Measurements from ENCODE around the gene GJB1. TPM values are rescaled to one million over a fixed set of nuclear protein-coding genes. Genes with fewer than 3 reads are reported as not detected.
"Not testable (repeated sequence)": the region's sequence is repeated elsewhere in the genome, so short reads cannot be mapped to it uniquely, and the experiment has no call there.

The GJB1 gene
- total RNA-seq, 3 donors from 2014 or later: 24.2 to 78.9 (median 58.2) TPM

DNA sequence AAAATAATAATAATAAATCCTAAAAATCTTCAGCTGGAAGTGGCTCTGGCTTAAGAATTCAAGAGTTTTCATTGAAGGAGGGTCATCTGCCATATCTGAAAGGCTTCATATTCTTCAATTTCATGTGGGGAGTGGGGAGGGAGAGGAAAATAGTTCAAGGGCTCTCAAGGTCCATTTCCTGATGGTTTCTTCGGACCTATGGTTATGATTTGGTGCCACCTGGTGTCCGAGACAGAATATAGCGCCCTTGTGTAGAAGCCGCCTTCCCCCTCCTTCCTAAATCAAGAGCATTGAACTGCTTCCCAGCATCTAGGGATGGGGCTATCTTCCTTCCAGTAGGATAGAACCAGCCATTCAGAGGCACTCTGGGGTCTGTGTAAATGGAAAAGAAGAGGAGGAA is 44.1 kb upstream of the GJB1 start:
- H3K4me3 ChIP-seq: no peak overlapping the region
- H3K9me3 ChIP-seq: no peaks in the 10 kb centered on the region
- H3K4me1 ChIP-seq (ENCODE audit: low read depth): no peaks in the 10 kb centered on the region
- ATAC-seq (peak; percentile 63), DNase-seq (peak in 2 of 3 donors; percentile 34 to 68)
- intact Hi-C loops (cut with DNase I, micrococcal nuclease): no loop called here
- TF ChIP-seq, protein P1, sequence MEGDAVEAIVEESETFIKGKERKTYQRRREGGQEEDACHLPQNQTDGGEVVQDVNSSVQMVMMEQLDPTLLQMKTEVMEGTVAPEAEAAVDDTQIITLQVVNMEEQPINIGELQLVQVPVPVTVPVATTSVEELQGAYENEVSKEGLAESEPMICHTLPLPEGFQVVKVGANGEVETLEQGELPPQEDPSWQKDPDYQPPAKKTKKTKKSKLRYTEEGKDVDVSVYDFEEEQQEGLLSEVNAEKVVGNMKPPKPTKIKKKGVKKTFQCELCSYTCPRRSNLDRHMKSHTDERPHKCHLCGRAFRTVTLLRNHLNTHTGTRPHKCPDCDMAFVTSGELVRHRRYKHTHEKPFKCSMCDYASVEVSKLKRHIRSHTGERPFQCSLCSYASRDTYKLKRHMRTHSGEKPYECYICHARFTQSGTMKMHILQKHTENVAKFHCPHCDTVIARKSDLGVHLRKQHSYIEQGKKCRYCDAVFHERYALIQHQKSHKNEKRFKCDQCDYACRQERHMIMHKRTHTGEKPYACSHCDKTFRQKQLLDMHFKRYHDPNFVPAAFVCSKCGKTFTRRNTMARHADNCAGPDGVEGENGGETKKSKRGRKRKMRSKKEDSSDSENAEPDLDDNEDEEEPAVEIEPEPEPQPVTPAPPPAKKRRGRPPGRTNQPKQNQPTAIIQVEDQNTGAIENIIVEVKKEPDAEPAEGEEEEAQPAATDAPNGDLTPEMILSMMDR (IDR thresholded peaks at IDR 0.05): no peak
- H3K36me3 ChIP-seq (ENCODE audit: low read depth): no peaks in the 10 kb centered on the region

DNA sequence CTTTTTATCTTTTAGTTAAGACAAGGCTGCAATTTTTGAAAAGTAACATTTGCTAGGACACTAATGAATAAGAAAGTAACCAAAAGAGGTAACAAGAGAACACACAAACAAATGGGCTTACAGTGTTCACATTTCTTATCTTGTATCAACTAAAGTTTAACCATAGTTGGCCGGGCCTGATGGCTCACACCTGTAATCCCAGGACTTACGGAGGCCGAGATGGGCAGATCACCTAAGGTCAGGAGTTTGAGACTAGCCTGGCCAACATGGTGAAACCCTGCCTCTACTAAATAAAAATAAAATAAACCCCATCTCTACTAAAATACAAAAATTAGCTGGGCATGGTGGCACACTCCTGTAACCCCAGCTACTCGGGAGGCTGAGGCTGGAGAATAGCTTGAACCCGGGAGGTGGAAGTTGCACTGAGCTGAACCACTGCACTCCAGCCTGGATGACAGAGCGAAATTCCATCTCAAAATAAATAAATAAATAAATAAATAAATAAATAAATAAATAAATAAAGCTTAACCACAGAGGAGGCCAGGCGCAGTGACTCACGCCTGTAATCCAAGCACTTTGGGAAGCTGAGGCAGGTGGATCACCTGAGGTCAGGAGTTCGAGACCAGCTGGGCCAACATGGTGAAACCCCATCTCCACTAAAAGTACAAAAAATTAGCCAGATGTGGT is 42.3 kb upstream of the GJB1 start:
- H3K4me1 ChIP-seq (ENCODE audit: low read depth); intact Hi-C loops (cut with DNase I, micrococcal nuclease); H3K36me3 ChIP-seq (ENCODE audit: low read depth); DNase-seq; H3K9me3 ChIP-seq; ATAC-seq; H3K4me3 ChIP-seq: not testable (repeated sequence)

DNA sequence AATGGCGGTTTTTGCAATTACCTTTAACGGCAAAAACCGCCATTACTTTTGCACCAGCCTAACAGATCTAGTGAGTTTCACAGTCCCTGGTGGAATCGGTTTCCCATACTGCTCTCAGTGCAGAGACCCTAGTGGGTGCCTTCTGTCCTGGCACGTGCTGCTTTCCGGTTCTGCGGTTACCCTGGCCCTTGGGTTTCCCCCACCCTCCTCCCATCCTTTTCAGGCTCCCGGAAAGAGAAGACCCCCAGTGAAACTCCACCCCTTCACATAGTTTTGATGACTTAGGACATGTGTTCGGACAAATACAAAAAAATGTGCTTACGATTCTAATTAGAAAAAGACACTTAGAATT is 41.5 kb upstream of the GJB1 start:
- Histone ChIP-seq H3K4me3 (no peak overlapping the region), H3K9me3 (no peaks in the 10 kb centered on the region), H3K36me3 (ENCODE audit: low read depth) (no peaks in the 10 kb centered on the region), H3K4me1 (ENCODE audit: low read depth) (no peaks in the 10 kb centered on the region)
- TF ChIP-seq, protein P1 (IDR thresholded peaks at IDR 0.05): no peak
- intact Hi-C loops (cut with DNase I, micrococcal nuclease): no loop called here
- DNase-seq: peak in 2 of 3 donors; percentile 32 to 33
- peak; percentile 17 for ATAC-seq

DNA sequence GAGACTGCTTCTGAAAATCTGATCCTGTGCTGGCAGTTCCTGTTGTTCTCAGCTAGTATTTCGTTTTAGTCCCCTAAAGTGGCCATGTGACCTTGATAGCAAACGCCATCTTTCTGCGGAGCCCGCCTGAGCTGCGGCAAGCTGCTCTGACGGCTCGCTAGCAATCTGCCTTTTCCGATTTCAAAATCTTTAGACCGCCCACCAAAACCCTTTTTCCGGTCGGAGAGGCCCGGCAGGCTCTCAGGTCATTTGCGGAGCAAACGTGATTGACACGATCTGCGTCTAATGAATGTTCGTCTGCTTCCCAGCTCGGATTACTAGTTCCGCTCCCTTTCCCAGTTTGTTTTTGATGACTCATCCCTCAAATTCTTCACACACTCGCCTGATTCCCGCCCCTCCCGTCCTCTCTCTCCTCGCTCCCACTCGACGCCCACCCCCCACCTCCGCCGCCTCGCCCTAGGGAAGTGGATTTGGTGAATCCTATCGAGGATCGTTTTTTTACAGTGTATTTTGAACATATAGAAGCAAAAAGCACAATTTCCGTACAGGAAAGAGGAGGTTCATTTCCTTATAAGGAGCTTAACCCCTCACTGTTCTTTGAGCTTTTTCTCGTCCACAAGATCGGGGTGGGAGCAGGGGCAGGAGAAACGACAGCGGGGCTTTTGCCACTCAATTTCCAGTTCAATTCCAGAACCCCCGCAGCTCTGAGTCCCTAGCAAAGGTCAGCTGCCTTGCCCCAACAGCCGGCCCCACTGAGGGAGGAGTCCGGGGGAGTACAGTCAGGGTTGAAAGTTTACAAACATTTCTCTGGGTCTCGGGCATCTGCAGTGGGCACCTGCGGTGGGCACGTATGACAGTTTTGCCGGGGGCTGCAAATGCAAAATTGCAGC is 40.9 kb upstream of the GJB1 start:
- peak; percentile 96 for ATAC-seq
- H3K9me3 ChIP-seq: no peaks in the 10 kb centered on the region
- TF ChIP-seq, protein P1 (IDR thresholded peaks at IDR 0.05): no peak
- intact Hi-C loops (cut with DNase I, micrococcal nuclease): no loop called here
- no peak overlapping the region for H3K4me3 ChIP-seq
- DNase-seq: peak; percentile 80 to 88 (median 87)
- H3K36me3 ChIP-seq (ENCODE audit: low read depth): no peaks in the 10 kb centered on the region
- no peaks in the 10 kb centered on the region for H3K4me1 ChIP-seq (ENCODE audit: low read depth)

DNA sequence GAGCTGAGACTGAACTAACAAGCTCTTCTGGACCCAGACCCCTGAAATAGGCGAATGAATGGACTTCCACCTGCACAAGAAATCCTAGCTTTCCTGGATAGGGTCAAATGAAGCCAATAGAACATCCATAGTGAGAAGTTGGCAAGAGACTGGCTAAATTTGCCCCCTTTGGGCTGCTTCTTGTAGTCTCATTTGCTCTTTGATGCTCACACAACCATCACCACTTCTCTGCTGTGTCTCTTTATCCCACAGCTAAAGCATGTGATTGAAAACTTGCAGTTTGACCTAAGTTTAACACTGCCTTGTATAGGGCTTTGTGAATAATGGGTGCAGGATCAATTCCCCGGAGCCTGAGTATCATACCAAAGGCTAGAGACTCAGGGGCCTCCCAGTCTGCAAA is 40.2 kb upstream of the GJB1 start:
- no peak overlapping the region for H3K4me3 ChIP-seq
- no peaks in the 10 kb centered on the region for H3K4me1 ChIP-seq (ENCODE audit: low read depth)
- DNase-seq (no peak), ATAC-seq (no peak)
- no peaks in the 10 kb centered on the region for H3K36me3 ChIP-seq (ENCODE audit: low read depth)
- intact Hi-C loops (cut with DNase I, micrococcal nuclease): no loop called here
- no peaks in the 10 kb centered on the region for H3K9me3 ChIP-seq
- TF ChIP-seq, protein P1 (IDR thresholded peaks at IDR 0.05): no peak

DNA sequence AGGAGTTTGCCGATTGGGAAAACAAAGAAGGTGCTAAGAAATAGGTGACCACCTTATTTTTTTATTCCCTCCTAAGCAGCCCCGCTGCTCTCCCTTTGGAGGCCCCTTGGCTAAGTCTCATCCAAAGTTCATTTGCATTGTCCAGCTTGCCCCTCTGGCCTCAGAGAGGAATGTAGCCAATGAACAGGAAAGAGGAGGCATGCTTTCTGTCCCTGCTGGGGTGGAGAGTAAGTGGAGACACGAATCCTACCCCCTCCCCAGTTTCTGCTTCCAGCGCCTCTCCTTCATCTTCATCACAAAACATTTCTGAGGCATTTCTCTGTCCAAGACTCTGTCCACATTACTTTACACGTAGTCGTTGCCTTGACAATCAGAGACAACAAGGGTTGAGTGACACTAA is 39.7 kb upstream of the GJB1 start:
- intact Hi-C loops (cut with DNase I, micrococcal nuclease): no loop called here
- H3K4me1 ChIP-seq (ENCODE audit: low read depth): no peaks in the 10 kb centered on the region
- DNase-seq: no peak
- no peak overlapping the region for H3K4me3 ChIP-seq
- TF ChIP-seq, protein P1 (IDR thresholded peaks at IDR 0.05): no peak
- H3K36me3 ChIP-seq (ENCODE audit: low read depth): no peaks in the 10 kb centered on the region
- H3K9me3 ChIP-seq: no peaks in the 10 kb centered on the region
- no peak for ATAC-seq

Measured in mucosa of descending colon (tissue), 3 donors.